ENCODE measurements around the gene AMPH. TPM values are rescaled to one million over a fixed set of nuclear protein-coding genes. Genes with fewer than 3 reads are reported as not detected.
A peak's percentile ranks its signal among the peaks of the same experiment; 100 is the strongest.
"Not testable (repeated sequence)": the region's sequence is repeated elsewhere in the genome, so short reads cannot be mapped to it uniquely, and the experiment has no call there.

The AMPH gene
- total RNA-seq, 1 experiment from 2014 or later = not detected

GRCh38 chr7:38409531-38409930 lies 221.6 kb downstream of the AMPH start:
- POLR2A ChIA-PET (ENCODE audit: unreplicated experiment) = no interaction called here

GRCh38 chr7:38398725-38399321 lies 232.3 kb downstream of the AMPH start:
- peak in 1 of 2 experiments; percentile 43 for DNase-seq

More at GRCh38 chr7:38409531-38409930, 221.6 kb downstream of the AMPH start:
- Histone ChIP-seq H3K4me1 (replicated peaks; ENCODE audit: insufficient read depth) (no peaks in the 10 kb centered on the region), H3K27me3 (ENCODE audit: insufficient read depth, low read depth) (peaks cover 26% of the 10 kb centered on the region), H3K36me3 (ENCODE audit: low read depth) (no peaks in the 10 kb centered on the region), H3K27ac (no peak overlapping the region), H2AFZ (no peak overlapping the region), H3K4me3 (no peak overlapping the region), H3K9me2 (ENCODE audit: insufficient read depth) (no peaks in the 10 kb centered on the region; the same call in 1 of the 2 replicates), H3K79me2 (ENCODE audit: low read depth) (no peaks in the 10 kb centered on the region), H3K4me2 (no peak overlapping the region), H3F3A (ENCODE audit: insufficient read depth, low read depth) (no peaks in the 10 kb centered on the region), H3K9me3 (ENCODE audit: insufficient read depth, low read depth) (no peaks in the 10 kb centered on the region), H4K20me1 (ENCODE audit: insufficient read depth) (no peaks in the 10 kb centered on the region)
- CTCF ChIA-PET = no interaction called here
- intact Hi-C loops (cut with micrococcal nuclease; ENCODE audit: unreplicated experiment) = no loop called here
- no TSS peak for BruUV-seq (replicated peaks)
- no peak for DNase-seq
- TF ChIP-seq, protein P1, sequence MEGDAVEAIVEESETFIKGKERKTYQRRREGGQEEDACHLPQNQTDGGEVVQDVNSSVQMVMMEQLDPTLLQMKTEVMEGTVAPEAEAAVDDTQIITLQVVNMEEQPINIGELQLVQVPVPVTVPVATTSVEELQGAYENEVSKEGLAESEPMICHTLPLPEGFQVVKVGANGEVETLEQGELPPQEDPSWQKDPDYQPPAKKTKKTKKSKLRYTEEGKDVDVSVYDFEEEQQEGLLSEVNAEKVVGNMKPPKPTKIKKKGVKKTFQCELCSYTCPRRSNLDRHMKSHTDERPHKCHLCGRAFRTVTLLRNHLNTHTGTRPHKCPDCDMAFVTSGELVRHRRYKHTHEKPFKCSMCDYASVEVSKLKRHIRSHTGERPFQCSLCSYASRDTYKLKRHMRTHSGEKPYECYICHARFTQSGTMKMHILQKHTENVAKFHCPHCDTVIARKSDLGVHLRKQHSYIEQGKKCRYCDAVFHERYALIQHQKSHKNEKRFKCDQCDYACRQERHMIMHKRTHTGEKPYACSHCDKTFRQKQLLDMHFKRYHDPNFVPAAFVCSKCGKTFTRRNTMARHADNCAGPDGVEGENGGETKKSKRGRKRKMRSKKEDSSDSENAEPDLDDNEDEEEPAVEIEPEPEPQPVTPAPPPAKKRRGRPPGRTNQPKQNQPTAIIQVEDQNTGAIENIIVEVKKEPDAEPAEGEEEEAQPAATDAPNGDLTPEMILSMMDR (conservative IDR thresholded peaks at IDR 0.05) = no peak
- TF ChIP-seq EZH2 (IDR thresholded peaks at IDR 0.05; ENCODE audit: low read depth) = no peak

GRCh38 chr7:38396852-38397251 lies 234.3 kb downstream of the AMPH start:
- Histone ChIP-seq H3K9me3 (ENCODE audit: insufficient read depth, low read depth) (no peaks in the 10 kb centered on the region), H3K4me1 (replicated peaks; ENCODE audit: insufficient read depth) (no peaks in the 10 kb centered on the region), H3K27me3 (ENCODE audit: insufficient read depth, low read depth) (peaks cover 37% of the 10 kb centered on the region), H3K4me3 (no peak overlapping the region), H3F3A (ENCODE audit: insufficient read depth, low read depth) (no peaks in the 10 kb centered on the region), H2AFZ (no peak overlapping the region), H3K4me2 (no peak overlapping the region), H3K9me2 (ENCODE audit: insufficient read depth) (no peaks in the 10 kb centered on the region), H3K27ac (no peak overlapping the region), H3K36me3 (ENCODE audit: low read depth) (no peaks in the 10 kb centered on the region), H3K79me2 (ENCODE audit: low read depth) (no peaks in the 10 kb centered on the region), H4K20me1 (ENCODE audit: insufficient read depth) (no peaks in the 10 kb centered on the region; the same call in 1 of the 2 replicates)
- TF ChIP-seq EZH2 (IDR thresholded peaks at IDR 0.05; ENCODE audit: low read depth) = no peak
- TF ChIP-seq, protein P1 (conservative IDR thresholded peaks at IDR 0.05) = no peak
- ChIA-PET CTCF (interaction anchor here (0.7 kb wide), 1 partner anchor 9 kb away, joined by 4 read pairs; no protein-coding TSS in a partner anchor), POLR2A (ENCODE audit: unreplicated experiment) (no interaction called here)
- no TSS peak for BruUV-seq (replicated peaks)
- DNase-seq = no peak
- intact Hi-C loops (cut with micrococcal nuclease; ENCODE audit: unreplicated experiment) = loop anchor here (5.0 kb wide), 1 partner anchor 265 kb away; no protein-coding TSS in a partner anchor

More at GRCh38 chr7:38398725-38399321, 232.3 kb downstream of the AMPH start:
- Histone ChIP-seq H2AFZ (no peak overlapping the region), H3K79me2 (ENCODE audit: low read depth) (no peaks in the 10 kb centered on the region), H3K36me3 (ENCODE audit: low read depth) (no peaks in the 10 kb centered on the region), H3K9me3 (ENCODE audit: insufficient read depth, low read depth) (no peaks in the 10 kb centered on the region), H3K4me3 (no peak overlapping the region), H3F3A (ENCODE audit: insufficient read depth, low read depth) (no peaks in the 10 kb centered on the region), H4K20me1 (ENCODE audit: insufficient read depth) (no peaks in the 10 kb centered on the region; the same call in 1 of the 2 replicates), H3K4me2 (no peak overlapping the region), H3K27ac (no peak overlapping the region), H3K4me1 (replicated peaks; ENCODE audit: insufficient read depth) (no peaks in the 10 kb centered on the region), H3K27me3 (ENCODE audit: insufficient read depth, low read depth) (peaks cover 25% of the 10 kb centered on the region), H3K9me2 (ENCODE audit: insufficient read depth) (no peaks in the 10 kb centered on the region)
- no TSS peak for BruUV-seq (replicated peaks)
- intact Hi-C loops (cut with micrococcal nuclease; ENCODE audit: unreplicated experiment) = loop anchor here (1.0 to 5.0 kb wide), 2 partner anchors 263 to 1121 kb away; no protein-coding TSS in a partner anchor
- CTCF ChIA-PET = no interaction called here
- TF ChIP-seq, protein P1 (conservative IDR thresholded peaks at IDR 0.05) = peak; percentile 96
- no peak for TF ChIP-seq EZH2 (IDR thresholded peaks at IDR 0.05; ENCODE audit: low read depth)
- POLR2A ChIA-PET (ENCODE audit: unreplicated experiment) = no interaction called here

GRCh38 chr7:38395921-38396552 lies 235.1 kb downstream of the AMPH start:
- BruUV-seq (replicated peaks); H3K9me3 ChIP-seq (ENCODE audit: insufficient read depth, low read depth); H3K36me3 ChIP-seq (ENCODE audit: low read depth); H3K4me3 ChIP-seq; H3K79me2 ChIP-seq (ENCODE audit: low read depth); H4K20me1 ChIP-seq (ENCODE audit: insufficient read depth); H3K4me1 ChIP-seq (replicated peaks; ENCODE audit: insufficient read depth); H3K4me2 ChIP-seq; POLR2A ChIA-PET (ENCODE audit: unreplicated experiment); CTCF ChIA-PET; DNase-seq; H3K9me2 ChIP-seq (ENCODE audit: insufficient read depth); H3K27ac ChIP-seq; H3F3A ChIP-seq (ENCODE audit: insufficient read depth, low read depth); H2AFZ ChIP-seq: not testable (repeated sequence)
- peaks cover 45% of the 10 kb centered on the region for H3K27me3 ChIP-seq (ENCODE audit: insufficient read depth, low read depth)
- intact Hi-C loops (cut with micrococcal nuclease; ENCODE audit: unreplicated experiment) = loop anchor here (5.0 kb wide), 1 partner anchor 266 kb away; no protein-coding TSS in a partner anchor
